Fibroblast of skin of left biceps (primary cell): Measurements from ENCODE around the gene GBA3.

Source experiments
- DNase-seq, 2 experiments: peaks; one replicate each; pipeline ENCODE4 v3.0.0-alpha.2; 2013; ENCODE audit warnings: low read depth in 2 of 2

Gene GBA3

GRCh38 chr4:22695917-22696316, 3.2 kb downstream of the GBA3 start:
- no peak for DNase-seq

- DNase-seq, result no peak
These were observed 11.2 kb downstream of the GBA3 start for GRCh38 chr4:22703912-22704311.

DNA sequence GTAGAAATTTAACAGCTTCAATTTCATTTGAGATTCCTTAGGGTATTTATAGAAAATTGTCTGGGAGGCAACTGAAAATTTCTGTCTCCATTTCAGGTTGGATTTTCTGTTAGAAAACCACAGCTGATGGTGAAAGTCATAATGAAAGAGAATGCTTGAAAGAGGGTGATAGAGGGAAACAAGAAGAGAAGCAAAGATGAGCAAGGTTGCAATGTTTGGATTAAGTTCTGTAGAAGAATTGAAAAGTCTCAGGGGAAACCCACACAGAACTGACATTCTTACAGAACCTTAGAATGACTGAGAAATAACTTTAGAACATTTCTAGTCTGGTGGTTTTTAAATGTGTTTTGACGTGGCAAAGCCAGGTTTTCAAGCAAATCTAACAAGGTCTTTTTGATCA, 14.7 kb downstream of the GBA3 start:
- DNase-seq, result no peak

GRCh38 chr4:22708961-22709360, 16.2 kb downstream of the GBA3 start:
- DNase-seq, result no peak

DNA sequence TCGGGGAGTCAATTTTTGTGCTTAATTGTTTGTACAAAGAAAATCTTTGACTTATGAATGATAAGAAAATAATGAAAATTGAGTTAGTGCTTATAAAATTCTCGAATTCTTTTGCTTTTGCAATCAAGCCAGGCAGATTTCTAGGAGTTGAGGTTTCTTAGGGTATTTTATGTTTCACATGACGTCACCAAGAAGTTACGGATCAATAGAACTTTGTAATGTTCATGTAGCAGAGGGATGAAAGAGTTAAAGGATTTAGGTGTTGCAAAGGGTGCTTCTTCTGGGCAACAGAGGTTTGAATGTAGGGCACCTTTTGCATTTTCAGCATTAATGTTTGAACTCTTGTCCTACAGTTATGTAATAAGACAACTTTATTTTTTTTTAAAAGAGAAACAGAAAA, 19.4 kb downstream of the GBA3 start:
- DNase-seq, result no peak

GRCh38 chr4:22712529-22712928, 19.8 kb downstream of the GBA3 start:
- no peak for DNase-seq

DNA sequence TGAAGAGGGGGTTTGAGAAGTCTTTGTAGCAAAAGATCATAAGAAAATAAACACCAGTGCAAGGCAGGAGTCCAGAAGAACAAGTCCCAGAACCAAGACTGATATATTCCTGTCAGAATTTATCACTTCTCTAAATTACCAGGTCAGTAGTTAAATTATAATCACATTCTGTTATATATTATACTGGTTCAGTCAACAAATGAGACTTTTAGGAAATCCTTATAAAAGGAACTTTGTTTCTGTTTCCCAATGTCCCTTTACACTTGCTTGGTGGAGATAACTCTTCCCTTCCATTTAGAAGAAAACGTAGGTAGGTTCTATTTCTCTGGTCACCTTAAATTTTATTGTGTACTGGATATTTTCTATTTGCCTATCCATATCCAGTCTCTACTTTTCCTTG, 21.1 kb downstream of the GBA3 start:
- no peak for DNase-seq

GRCh38 chr4:22719218-22719617, 26.5 kb downstream of the GBA3 start:
- no peak for DNase-seq

GRCh38 chr4:22720091-22720490, 27.4 kb downstream of the GBA3 start:
- DNase-seq, result no peak

DNA sequence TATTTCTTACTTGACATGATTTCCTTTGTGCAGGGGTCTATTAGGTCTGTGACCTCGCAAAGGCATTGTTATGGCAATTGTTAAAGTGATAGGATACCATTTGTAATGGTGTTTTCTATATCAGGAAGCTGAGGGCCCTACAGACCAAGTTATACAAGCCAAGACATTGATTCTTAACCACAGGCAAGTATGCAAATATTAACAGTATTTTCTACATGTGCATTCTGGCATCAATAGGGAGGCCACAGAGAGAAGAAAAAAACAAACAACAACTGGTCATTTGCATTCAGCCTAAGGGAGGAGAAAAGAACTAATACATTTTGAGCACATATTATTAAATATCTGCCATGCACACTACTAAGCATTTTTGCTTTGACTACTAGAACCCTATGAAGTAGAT, 28.5 kb downstream of the GBA3 start:
- no peak for DNase-seq

- DNase-seq, result no peak
These were observed 37.3 kb downstream of the GBA3 start for GRCh38 chr4:22730021-22730420.

- DNase-seq, result no peak
These were observed 41.1 kb downstream of the GBA3 start for GRCh38 chr4:22733816-22734215.

- DNase-seq, result no peak
These were observed 44.2 kb downstream of the GBA3 start for GRCh38 chr4:22736912-22737311.

DNA sequence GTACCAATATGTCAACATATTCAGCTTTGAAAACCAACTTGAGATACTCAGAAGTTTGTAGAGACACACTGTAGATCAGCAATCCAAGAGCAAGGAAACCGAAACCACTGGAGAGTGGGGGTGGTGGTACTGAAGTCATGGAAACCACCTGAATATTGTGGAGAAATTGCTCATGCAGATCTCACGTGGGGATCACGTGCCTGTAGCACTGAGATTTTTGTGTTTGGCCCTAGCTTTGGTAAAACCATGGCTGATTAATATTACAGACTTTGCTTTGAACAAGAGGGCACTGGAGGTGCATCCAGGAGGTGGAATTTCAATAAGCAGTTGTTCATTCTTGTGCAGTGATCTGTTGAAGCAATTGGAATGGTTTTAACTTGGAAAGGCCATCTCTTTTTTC, 47.2 kb downstream of the GBA3 start:
- DNase-seq, result no peak

DNA sequence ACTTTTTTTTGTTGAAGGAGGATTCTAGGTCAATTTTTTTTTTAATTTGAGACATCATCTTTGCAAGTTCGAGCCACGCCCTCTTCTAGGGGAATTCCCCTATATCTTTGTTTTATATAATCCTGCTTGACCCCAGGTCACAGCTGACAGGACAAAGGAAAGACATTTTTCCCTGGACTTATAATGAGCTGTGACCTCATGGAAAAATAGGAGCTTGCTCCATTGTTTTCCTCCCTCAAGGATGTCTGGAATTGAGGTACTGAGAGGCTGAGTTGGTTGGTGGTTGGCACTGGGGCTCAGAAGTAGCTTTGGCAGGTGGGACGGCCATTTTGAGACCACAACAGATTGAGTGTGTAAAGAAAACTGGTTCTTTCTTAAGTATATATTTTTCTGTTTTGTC, 49.0 kb downstream of the GBA3 start:
- no peak for DNase-seq

DNA sequence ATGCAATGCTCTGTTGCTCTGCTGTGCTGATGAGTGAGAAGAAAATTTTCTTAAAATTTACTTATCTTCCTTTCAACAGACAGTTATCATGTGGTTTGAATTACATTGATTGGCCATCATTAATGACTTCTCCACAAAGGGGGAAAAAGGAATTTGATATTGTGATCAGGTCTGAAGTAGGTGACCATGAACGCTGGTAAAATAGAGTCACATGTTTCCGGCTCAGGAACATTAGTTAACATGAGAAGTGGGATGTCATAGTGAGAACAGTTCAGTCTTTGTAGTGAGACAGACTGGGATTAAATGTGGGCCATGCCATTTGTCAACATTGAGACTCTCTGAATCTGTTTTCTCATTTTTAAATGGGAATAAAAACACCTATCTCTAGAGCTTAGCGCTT, 50.6 kb downstream of the GBA3 start:
- DNase-seq, result no peak

DNA sequence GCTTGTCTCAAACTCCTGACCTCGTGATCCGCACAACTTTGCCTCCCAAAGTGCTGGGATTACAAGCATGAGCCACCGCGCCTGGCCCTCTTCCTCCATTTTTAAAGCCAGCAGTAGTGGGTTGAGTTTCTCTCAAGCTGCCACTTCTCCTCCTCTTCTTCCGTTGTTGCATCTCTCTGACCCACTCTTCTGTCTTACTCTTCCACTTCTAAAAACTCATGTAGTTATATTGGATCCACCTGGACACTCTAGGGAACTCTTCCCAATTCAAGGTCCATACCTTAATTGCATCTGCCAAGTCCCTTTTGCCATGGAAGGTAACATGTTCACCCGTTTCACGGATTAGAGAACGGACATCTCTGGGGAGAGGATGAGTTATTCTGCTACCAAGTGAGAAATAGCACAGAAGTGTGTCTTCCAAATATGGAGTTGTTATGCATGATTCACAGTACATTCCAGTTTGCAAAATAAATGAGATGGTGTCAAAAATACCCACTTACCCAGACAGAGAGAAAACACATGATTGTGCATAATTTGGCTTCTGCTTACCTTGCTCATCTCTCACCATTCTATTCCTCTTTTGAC, 51.8 kb downstream of the GBA3 start:
- DNase-seq, result no peak

DNA sequence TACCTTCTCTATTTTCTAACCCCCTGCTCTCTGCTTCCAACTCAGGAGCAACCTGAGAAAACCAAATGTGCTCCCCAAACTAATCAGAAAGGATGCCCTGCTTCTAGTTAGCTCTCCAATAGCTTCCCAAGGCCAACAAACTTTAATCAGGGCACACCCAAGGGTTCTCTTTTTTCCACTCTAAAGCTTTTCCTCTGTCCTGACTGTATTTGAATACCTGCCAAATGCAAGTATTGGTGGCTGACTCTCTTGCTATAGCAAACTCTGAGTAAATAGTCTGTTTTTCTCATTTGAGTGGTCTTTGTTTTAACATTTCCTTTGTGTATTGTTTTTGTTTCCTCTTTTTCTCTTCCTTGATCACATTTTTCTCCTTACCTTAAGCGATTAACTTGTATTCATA, 52.5 kb downstream of the GBA3 start:
- DNase-seq, result no peak

DNA sequence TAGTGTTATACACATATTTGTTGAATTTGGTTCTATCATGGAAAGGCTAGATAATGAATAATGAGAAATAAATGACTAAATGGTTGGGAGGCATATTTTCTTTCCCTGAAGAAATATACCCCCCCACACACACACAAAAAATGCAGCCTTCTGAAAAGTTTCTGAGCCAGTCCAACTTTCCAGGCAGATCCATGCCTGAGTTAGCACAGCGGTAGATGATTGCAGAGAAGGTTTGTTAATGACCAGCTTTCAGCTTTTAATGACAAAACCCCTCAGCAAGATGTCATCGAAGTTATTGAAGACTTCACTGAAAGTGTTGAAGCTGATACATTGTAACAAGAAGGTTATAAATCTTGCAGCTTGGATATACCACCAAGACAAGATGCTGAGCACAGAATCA, 61.4 kb downstream of the GBA3 start:
- no peak for DNase-seq

- DNase-seq, result no peak
These were observed 69.8 kb downstream of the GBA3 start for GRCh38 chr4:22762548-22762947.

- DNase-seq, result no peak
These were observed 71.4 kb downstream of the GBA3 start for GRCh38 chr4:22764183-22764582.

- DNase-seq, result no peak
These were observed 73.3 kb downstream of the GBA3 start for GRCh38 chr4:22766068-22766467.

GRCh38 chr4:22778547-22779163, 85.9 kb downstream of the GBA3 start:
- DNase-seq, result no peak

GRCh38 chr4:22780317-22780716, 87.6 kb downstream of the GBA3 start:
- DNase-seq, result no peak
